ENCODE measurements around the gene RANBP17. TPM values are rescaled to one million over a fixed set of nuclear protein-coding genes. Genes with fewer than 3 reads are reported as not detected.

Gene RANBP17
- total and polyA plus RNA-seq, 2 donors (not counting 1 experiment from before 2014, with no cell fraction given) = 3.1 to 3.5 TPM

GRCh38 chr5:171344936-171345608 is 483.3 kb downstream of the RANBP17 start:
- Histone ChIP-seq H3K27me3 (ENCODE audit: control insufficient read depth, insufficient read depth, low read length) (no peaks in the 10 kb centered on the region), H3K79me2 (ENCODE audit: control insufficient read depth, insufficient read depth, low read length) (no peaks in the 10 kb centered on the region), H4K20me1 (ENCODE audit: control insufficient read depth, extremely low read depth, insufficient read depth, low read length) (no peaks in the 10 kb centered on the region), H3K9ac (ENCODE audit: insufficient read depth, low read length) (no peak overlapping the region), H3K4me2 (ENCODE audit: extremely low read depth, insufficient read depth, low read length) (no peak overlapping the region), H3K27ac (ENCODE audit: insufficient read depth, low read length) (no peak overlapping the region), H2AFZ (ENCODE audit: low read length) (no peak overlapping the region), H3K4me1 (ENCODE audit: control insufficient read depth, extremely low read depth, insufficient read depth, low read length) (no peaks in the 10 kb centered on the region), H3K36me3 (ENCODE audit: control insufficient read depth, insufficient read depth, low read length) (no peaks in the 10 kb centered on the region), H3K4me3 (replicated peaks in 1 of 4; ENCODE audit: control extremely low read depth in 1 of 4, insufficient read depth in 1 of 4, low read depth in 3 of 4, low read length in 4 of 4) (no peak overlapping the region), H3K9me3 (ENCODE audit: control insufficient read depth, insufficient read depth, low read depth, low read length) (no peaks in the 10 kb centered on the region)
- no peak for DNase-seq (ENCODE audit: low read depth in 2 of 2)
- TF ChIP-seq CTCF (conservative IDR thresholded peaks at IDR 0.05 in 1 of 2, IDR thresholded peaks at IDR 0.05 in 1 of 2; ENCODE audit: low read depth in 1 of 2, low read length in 2 of 2) = no peak
- TF ChIP-seq EZH2 (IDR thresholded peaks at IDR 0.05; ENCODE audit: low read length, missing control alignments) = no peak

Other genes starting within 250 kb of the RANBP17 start
- not detected in 2 replicates for gene GABRP, start 78.3 kb upstream of the RANBP17 start, total RNA-seq
- gene GABRP, start 78.3 kb upstream of the RANBP17 start, polyA plus RNA-seq = not detected in 2 replicates

Data from fibroblast of lung (primary cell).